HG03095 (cell line): ENCODE data around the gene TSPAN32.

ENCODE experiments used
- ATAC-seq: cut with Tn5 transposase; IDR thresholded peaks from one replicate; pipeline ENCODE4 v1.9.1; 2021; ENCODE audit warnings: moderate library complexity; ENCODE audit not compliant: unreplicated experiment

Gene TSPAN32

GRCh38 chr11:2266586-2267305, 35.1 kb upstream of the TSPAN32 start:
- no peak for ATAC-seq

GRCh38 chr11:2267306-2267850, 34.4 kb upstream of the TSPAN32 start:
- no peak for ATAC-seq

- no peak for ATAC-seq
These were observed 33.7 kb upstream of the TSPAN32 start for GRCh38 chr11:2267851-2268728.

GRCh38 chr11:2268729-2269600, 32.8 kb upstream of the TSPAN32 start:
- no peak for ATAC-seq

GRCh38 chr11:2269601-2270321, 32.1 kb upstream of the TSPAN32 start:
- no peak for ATAC-seq

GRCh38 chr11:2270322-2271076, 31.3 kb upstream of the TSPAN32 start, which contains the start of gene ASCL2:
Gene ASCL2 (minus strand): TSS chr11:2270588. CDS start chr11:2270332, 256 bp downstream.
- ATAC-seq = no peak

- ATAC-seq = no peak
These were observed 30.8 kb upstream of the TSPAN32 start for GRCh38 chr11:2271077-2271326.

- ATAC-seq = no peak
These were observed 30.2 kb upstream of the TSPAN32 start for GRCh38 chr11:2271327-2272227.

- no peak for ATAC-seq
These were observed 29.4 kb upstream of the TSPAN32 start for GRCh38 chr11:2272228-2272945.

- ATAC-seq = no peak
These were observed 28.9 kb upstream of the TSPAN32 start for GRCh38 chr11:2272946-2273280.

- no peak for ATAC-seq
These were observed 28.5 kb upstream of the TSPAN32 start for GRCh38 chr11:2273311-2273710.

- no peak for ATAC-seq
These were observed 28.0 kb upstream of the TSPAN32 start for GRCh38 chr11:2273771-2274170.

GRCh38 chr11:2275334-2276279, 26.2 kb upstream of the TSPAN32 start:
- no peak for ATAC-seq

- ATAC-seq = no peak
These were observed 25.4 kb upstream of the TSPAN32 start for GRCh38 chr11:2276280-2277007.

GRCh38 chr11:2277008-2277346, 24.8 kb upstream of the TSPAN32 start:
- ATAC-seq = no peak

GRCh38 chr11:2277933-2278523, 23.8 kb upstream of the TSPAN32 start:
- ATAC-seq = no peak
